Measurements from ENCODE around the gene FBXO42. TPM values are rescaled to one million over a fixed set of nuclear protein-coding genes. Genes with fewer than 3 reads are reported as not detected.
A peak's percentile ranks its signal among the peaks of the same experiment; 100 is the strongest.

The FBXO42 gene
- total and polyA plus RNA-seq, 9 of the 15 experiments (the other 6 are each of a cell fraction or from before 2014, with no cell fraction given) = 7.2 to 24.8 (median 17.4) TPM

- TF ChIP-seq JUND (IDR thresholded peaks at IDR 0.05; ENCODE audit: borderline replicate concordance, low read depth, low read length) (0 out of 2 replicates have a peak, but pooled peaks have one; percentile 43), JUND (tag; IDR thresholded peaks at IDR 0.05; ENCODE audit: borderline replicate concordance, low read depth, low read length) (no peak; the same call in 2 of the 3 replicates), THAP7 (CRISPR knock-in tag; IDR thresholded peaks at IDR 0.05) (no peak), MAZ (CRISPR knock-in tag; conservative IDR thresholded peaks at IDR 0.05 in 1 of 2, IDR thresholded peaks at IDR 0.05 in 1 of 2) (peak; percentile 84 to 94), TSHZ1 (CRISPR knock-in tag; IDR thresholded peaks at IDR 0.05) (no peak), NCOA6 (IDR thresholded peaks at IDR 0.05) (peak; percentile 91), ZNF165 (CRISPR knock-in tag; IDR thresholded peaks at IDR 0.05; ENCODE audit: borderline replicate concordance) (no peak), ZNF644 (tag; IDR thresholded peaks at IDR 0.05; ENCODE audit: low read depth) (no peak), PPARD (CRISPR knock-in tag; IDR thresholded peaks at IDR 0.05) (no peak), HDGF (IDR thresholded peaks at IDR 0.05) (peak; percentile 85; the same call in 1 of the 2 replicates), KLF6 (CRISPR knock-in tag; IDR thresholded peaks at IDR 0.05; ENCODE audit: borderline replicate concordance) (no peak), NEUROD1 (IDR thresholded peaks at IDR 0.05; ENCODE audit: borderline replicate concordance, low read depth, low read length, partially characterized antibody) (peak; percentile 22), MTA3 (IDR thresholded peaks at IDR 0.05; ENCODE audit: borderline replicate concordance) (peak; percentile 13; the same call in 1 of the 2 replicates), POLR2G (IDR thresholded peaks at IDR 0.05; ENCODE audit: low read depth, low read length) (peak; percentile 67), HLTF (IDR thresholded peaks at IDR 0.05) (0 out of 2 replicates have a peak, but pooled peaks have one; percentile 71), RCOR1 (IDR thresholded peaks at IDR 0.05; ENCODE audit: borderline replicate concordance in 1 of 2, low read depth in 2 of 2, low read length in 2 of 2) (0 out of 4 replicates have a peak, but pooled peaks of 1 of the 2 experiments have one; percentile 13), POLR2A (conservative IDR thresholded peaks at IDR 0.05) (peak; percentile 46; the same call in 1 of the 2 replicates), SMARCA5 (IDR thresholded peaks at IDR 0.05) (no peak), GABPB1 (CRISPR knock-in tag; IDR thresholded peaks at IDR 0.05) (peak; percentile 39; the same call in 1 of the 2 replicates), BCOR (IDR thresholded peaks at IDR 0.05) (0 out of 2 replicates have a peak, but pooled peaks have one; percentile 26), NFIC (IDR thresholded peaks at IDR 0.05) (peak; percentile 73)
These were observed 135.1 kb downstream of the FBXO42 start (continued) for GRCh38 chr1:16217061-16217785.

All from K562 (cell line).